ENCODE results near the gene GIPC2. TPM values are rescaled to one million over a fixed set of nuclear protein-coding genes. Genes with fewer than 3 reads are reported as not detected.
A peak's percentile ranks its signal among the peaks of the same experiment; 100 is the strongest.

GIPC2 gene
- total RNA-seq, 1 donor from 2014 or later: 0.64 TPM

DNA sequence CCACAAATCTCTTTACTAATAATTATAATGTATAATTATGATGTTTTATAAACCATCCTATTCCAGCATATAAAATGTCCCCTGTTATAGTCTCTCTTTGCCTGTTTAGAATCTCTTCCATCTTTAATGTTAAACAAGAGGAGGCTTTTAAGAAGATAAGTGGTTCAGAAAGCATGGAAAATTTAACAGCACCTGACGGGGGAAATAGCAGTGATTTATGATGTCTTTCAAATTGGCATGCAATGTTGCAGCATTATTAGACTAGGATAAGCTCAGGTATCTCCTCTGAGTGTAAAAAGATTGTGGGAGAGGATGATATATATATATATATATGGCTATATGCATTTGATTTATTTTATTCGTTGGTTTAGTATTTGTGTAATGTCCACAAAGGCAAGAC lies 24.4 kb downstream of the GIPC2 start:
- Histone ChIP-seq H3K9me3 (no peaks in the 10 kb centered on the region), H3K4me1 (peaks cover 0 to 13% of the 10 kb centered on the region in 2 donors), H3K4me3 (no peak overlapping the region), H3K36me3 (no peaks in the 10 kb centered on the region), H3K27me3 (no peaks in the 10 kb centered on the region), H3K27ac (peak overlapping the region in 1 of 2 donors; percentile 61)
- no peak for DNase-seq (ENCODE audit: low spot score in 2 of 2)
- TF ChIP-seq, protein P1, sequence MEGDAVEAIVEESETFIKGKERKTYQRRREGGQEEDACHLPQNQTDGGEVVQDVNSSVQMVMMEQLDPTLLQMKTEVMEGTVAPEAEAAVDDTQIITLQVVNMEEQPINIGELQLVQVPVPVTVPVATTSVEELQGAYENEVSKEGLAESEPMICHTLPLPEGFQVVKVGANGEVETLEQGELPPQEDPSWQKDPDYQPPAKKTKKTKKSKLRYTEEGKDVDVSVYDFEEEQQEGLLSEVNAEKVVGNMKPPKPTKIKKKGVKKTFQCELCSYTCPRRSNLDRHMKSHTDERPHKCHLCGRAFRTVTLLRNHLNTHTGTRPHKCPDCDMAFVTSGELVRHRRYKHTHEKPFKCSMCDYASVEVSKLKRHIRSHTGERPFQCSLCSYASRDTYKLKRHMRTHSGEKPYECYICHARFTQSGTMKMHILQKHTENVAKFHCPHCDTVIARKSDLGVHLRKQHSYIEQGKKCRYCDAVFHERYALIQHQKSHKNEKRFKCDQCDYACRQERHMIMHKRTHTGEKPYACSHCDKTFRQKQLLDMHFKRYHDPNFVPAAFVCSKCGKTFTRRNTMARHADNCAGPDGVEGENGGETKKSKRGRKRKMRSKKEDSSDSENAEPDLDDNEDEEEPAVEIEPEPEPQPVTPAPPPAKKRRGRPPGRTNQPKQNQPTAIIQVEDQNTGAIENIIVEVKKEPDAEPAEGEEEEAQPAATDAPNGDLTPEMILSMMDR (IDR thresholded peaks at IDR 0.05): no peak
- intact Hi-C loops (cut with DNase I): no loop called here

DNA sequence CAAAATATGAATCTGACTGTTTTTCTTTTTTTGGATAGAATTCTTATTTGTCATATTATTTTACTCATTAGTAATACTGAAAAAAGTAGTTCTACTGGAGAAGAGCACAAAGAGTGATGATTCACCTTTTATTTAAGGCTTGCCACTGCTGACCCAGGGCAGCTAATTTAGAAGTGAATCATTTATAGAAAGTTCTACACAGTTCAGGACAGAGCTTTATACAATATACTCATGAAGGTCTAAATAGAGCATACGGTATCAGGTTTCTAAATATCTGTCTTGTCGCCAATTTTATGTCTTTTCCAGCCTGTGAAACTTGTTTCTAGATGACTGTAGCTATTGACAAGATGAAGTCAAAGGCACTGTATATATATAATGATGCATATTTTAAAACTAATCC lies 25.0 kb downstream of the GIPC2 start:
- Histone ChIP-seq H3K27me3 (no peaks in the 10 kb centered on the region), H3K4me3 (no peak overlapping the region), H3K27ac (no peak overlapping the region), H3K4me1 (peaks cover 0 to 13% of the 10 kb centered on the region in 2 donors), H3K36me3 (no peaks in the 10 kb centered on the region), H3K9me3 (no peaks in the 10 kb centered on the region)
- TF ChIP-seq, protein P1 (IDR thresholded peaks at IDR 0.05): no peak
- intact Hi-C loops (cut with DNase I): no loop called here
- DNase-seq (ENCODE audit: low spot score in 2 of 2): no peak

DNA sequence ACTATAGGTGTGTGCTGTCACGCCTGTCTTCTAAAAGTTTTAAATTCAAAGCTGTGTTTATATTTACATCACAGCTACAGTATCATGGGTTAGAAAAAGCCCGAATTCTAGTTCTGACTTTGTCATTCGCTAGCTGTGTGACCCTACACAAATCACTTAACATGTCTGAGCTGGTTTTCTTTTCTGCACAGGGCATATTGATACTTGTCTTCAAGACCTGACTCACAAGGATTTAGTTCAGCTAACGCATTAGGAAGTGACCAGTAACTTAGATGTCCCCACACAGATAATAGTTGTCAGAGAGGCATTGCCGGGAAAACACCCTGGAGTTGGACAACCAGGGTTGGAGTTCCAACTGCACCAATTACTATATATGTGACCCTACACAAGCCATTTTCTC lies 25.9 kb downstream of the GIPC2 start:
- H3K36me3 ChIP-seq: no peaks in the 10 kb centered on the region
- H3K4me1 ChIP-seq: peaks cover 0 to 13% of the 10 kb centered on the region in 2 donors
- H3K27ac ChIP-seq: no peak overlapping the region
- intact Hi-C loops (cut with DNase I): no loop called here
- H3K4me3 ChIP-seq: no peak overlapping the region
- H3K9me3 ChIP-seq: no peaks in the 10 kb centered on the region
- H3K27me3 ChIP-seq: no peaks in the 10 kb centered on the region
- no peak for DNase-seq (ENCODE audit: low spot score in 2 of 2)
- TF ChIP-seq, protein P1 (IDR thresholded peaks at IDR 0.05): no peak

DNA sequence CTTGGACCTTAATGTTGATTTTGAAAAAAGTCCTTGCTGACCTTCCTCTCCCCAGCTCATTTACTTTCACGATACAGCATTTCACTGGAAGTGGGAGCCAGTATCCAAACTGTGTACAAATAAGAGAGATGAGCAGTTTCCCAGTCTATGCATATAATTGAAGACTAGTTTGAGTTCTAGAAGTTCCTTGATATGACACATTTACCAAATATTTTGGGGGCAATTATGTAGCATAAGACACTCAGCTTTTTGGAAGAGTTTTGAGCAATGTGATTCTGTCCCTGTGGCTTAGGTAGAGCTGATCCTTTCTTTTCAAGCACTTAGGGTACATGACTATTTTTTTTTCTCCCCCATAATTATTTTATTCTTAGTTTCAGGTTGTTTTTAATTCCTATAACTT lies 26.4 kb downstream of the GIPC2 start:
- Histone ChIP-seq H3K36me3 (no peaks in the 10 kb centered on the region), H3K9me3 (no peaks in the 10 kb centered on the region), H3K4me1 (peaks cover 0 to 13% of the 10 kb centered on the region in 2 donors), H3K4me3 (no peak overlapping the region), H3K27me3 (no peaks in the 10 kb centered on the region), H3K27ac (no peak overlapping the region)
- intact Hi-C loops (cut with DNase I): no loop called here
- no peak for DNase-seq (ENCODE audit: low spot score in 2 of 2)
- TF ChIP-seq, protein P1 (IDR thresholded peaks at IDR 0.05): no peak

DNA sequence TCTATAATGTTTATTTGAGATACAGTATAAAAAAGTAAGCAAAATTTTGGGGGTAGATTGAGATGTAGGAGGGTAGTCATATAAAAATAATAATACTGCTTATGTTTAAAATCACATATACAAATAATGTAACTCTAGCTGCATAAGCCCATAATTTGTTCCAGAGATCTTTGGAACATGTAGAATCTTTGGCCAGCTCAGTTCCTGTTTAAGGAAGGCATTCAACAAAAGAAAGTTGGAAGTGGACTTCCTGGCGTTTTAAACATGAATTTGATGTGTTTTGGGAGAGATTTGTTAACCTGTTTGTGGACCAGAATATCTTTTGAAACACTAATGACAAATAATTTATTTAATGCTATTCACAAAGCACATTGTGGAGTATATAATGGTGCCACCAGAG lies 27.7 kb downstream of the GIPC2 start:
- DNase-seq (ENCODE audit: low spot score in 2 of 2): no peak

More for the DNA sequence above, 27.7 kb downstream of the GIPC2 start:
- Histone ChIP-seq H3K27ac (no peak overlapping the region), H3K36me3 (no peaks in the 10 kb centered on the region), H3K4me3 (no peak overlapping the region), H3K4me1 (peaks cover 0 to 15% of the 10 kb centered on the region in 2 donors), H3K27me3 (no peaks in the 10 kb centered on the region), H3K9me3 (no peaks in the 10 kb centered on the region)
- intact Hi-C loops (cut with DNase I): no loop called here
- TF ChIP-seq, protein P1 (IDR thresholded peaks at IDR 0.05): no peak
